Vagina (tissue), 2 donors: ENCODE measurements around the gene PPP2R5E. TPM values are rescaled to one million over a fixed set of nuclear protein-coding genes. Genes with fewer than 3 reads are reported as not detected.

Experiments
- DNase-seq, 2 donors: peaks; one replicate each; pipeline ENCODE4 v3.0.0-alpha.2; 2017; ENCODE audit errors: extremely low spot score in 2 of 2
- H3K27ac ChIP-seq: fragments of 200-600 bp; sonication (generic); one replicate; pipeline ENCODE4 v1.5.1; 2019
- H3K27me3 ChIP-seq: fragments of 200-600 bp; sonication (generic); one replicate; pipeline ENCODE4 v1.5.1; 2019
- H3K36me3 ChIP-seq, 2 donors: fragments of 200-600 bp; sonication (generic); one replicate each; pipeline ENCODE4 v1.5.1; 2017 to 2019
- H3K4me1 ChIP-seq: fragments of 200-600 bp; sonication (generic); one replicate; pipeline ENCODE4 v1.5.1; 2019
- H3K4me3 ChIP-seq, 2 donors: fragments of 200-600 bp; sonication (generic); 1 replicate in 1 of 2; 2 replicates in 1 of 2; pipeline ENCODE4 v1.5.1; 2016 to 2019
- H3K9me3 ChIP-seq: fragments of 200-600 bp; sonication (generic); one replicate; pipeline ENCODE4 v1.5.1; 2019
- POLR2A ChIP-seq, 2 donors: fragments of 450-650 bp; IDR thresholded peaks; one replicate each; pipeline ENCODE4 v1.6.1; 2017; ENCODE audit warnings: antibody characterized with exemption in 2 of 2, mild to moderate bottlenecking in 2 of 2, moderate library complexity in 2 of 2
- POLR2AphosphoS5 ChIP-seq, 2 donors: sonication (generic); formaldehyde crosslinking; IDR thresholded peaks; one replicate each; pipeline ENCODE4 v1.9.0; 2017; ENCODE audit warnings: antibody characterized with exemption in 2 of 2, mild to moderate bottlenecking in 2 of 2, low read depth in 1 of 2; ENCODE audit not compliant: insufficient read depth in 1 of 2
- intact Hi-C: fragments of 100-400 bp; cut with DNase I; formaldehyde crosslinking; loops from one replicate; pipeline ENCODE4 v1.15.1; 2023
- total RNA-seq: library from RNA; depleted of rRNA; stranded (reverse); fragments of >200 nt; gene quantifications from one replicate; pipeline ENCODE4 v1.2.3, GENCODE V29; 2016
- TF ChIP-seq, protein P1 (sequence below), 3 experiments: fragments of 450-650 bp in 2 of 3; fragments of 200-600 bp in 1 of 3; sonication (generic) in 1 of 3; IDR thresholded peaks; one replicate each; pipeline ENCODE4 v1.5.1; 2017 to 2019; ENCODE audit warnings: antibody characterized with exemption in 3 of 3, mild to moderate bottlenecking in 2 of 3, moderate library complexity in 2 of 3

Gene PPP2R5E
- total RNA-seq, 1 donor from 2014 or later = 22.6 TPM

DNA sequence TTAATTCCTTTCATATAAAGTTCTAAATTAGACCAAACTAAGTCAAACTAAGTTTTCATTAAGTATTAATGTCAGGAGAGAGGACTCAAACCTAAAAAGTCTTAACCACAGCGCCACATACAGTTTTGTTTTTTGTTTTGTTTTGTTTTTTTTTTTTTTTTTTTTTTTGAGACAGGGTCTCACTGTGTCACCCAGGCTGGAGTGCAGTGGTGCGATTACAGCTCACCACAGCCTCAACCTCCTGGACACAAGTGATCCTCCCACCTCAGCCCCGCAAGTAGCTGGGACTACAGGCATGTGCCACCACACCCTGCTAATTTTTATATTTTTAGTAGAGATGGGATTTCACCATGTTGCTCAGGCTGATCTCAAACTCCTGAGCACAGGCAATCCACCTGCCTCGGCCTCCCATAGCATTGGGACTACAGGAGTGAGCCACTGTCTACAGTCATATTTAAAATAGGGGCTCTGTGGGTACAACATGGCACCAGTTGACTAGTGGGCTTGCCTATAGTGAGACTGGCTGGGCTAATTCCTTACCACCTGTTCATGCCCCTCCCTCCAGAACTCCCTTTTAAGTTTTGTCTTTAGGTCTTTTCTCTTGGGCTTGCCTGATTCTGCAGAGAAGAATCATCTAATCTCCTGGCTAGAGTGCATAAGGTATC is 110.2 kb downstream of the PPP2R5E start:
- H3K27ac ChIP-seq = no peak overlapping the region
- H3K36me3 ChIP-seq = no peaks in the 10 kb centered on the region
- H3K9me3 ChIP-seq = no peaks in the 10 kb centered on the region
- no peak for DNase-seq
- no peak overlapping the region for H3K4me3 ChIP-seq
- TF ChIP-seq POLR2A (IDR thresholded peaks at IDR 0.05) (no peak), POLR2AphosphoS5 (IDR thresholded peaks at IDR 0.05; ENCODE audit: insufficient read depth in 1 of 2, low read depth in 1 of 2) (no peak)
- TF ChIP-seq, protein P1, sequence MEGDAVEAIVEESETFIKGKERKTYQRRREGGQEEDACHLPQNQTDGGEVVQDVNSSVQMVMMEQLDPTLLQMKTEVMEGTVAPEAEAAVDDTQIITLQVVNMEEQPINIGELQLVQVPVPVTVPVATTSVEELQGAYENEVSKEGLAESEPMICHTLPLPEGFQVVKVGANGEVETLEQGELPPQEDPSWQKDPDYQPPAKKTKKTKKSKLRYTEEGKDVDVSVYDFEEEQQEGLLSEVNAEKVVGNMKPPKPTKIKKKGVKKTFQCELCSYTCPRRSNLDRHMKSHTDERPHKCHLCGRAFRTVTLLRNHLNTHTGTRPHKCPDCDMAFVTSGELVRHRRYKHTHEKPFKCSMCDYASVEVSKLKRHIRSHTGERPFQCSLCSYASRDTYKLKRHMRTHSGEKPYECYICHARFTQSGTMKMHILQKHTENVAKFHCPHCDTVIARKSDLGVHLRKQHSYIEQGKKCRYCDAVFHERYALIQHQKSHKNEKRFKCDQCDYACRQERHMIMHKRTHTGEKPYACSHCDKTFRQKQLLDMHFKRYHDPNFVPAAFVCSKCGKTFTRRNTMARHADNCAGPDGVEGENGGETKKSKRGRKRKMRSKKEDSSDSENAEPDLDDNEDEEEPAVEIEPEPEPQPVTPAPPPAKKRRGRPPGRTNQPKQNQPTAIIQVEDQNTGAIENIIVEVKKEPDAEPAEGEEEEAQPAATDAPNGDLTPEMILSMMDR (IDR thresholded peaks at IDR 0.05) = no peak
- no peaks in the 10 kb centered on the region for H3K27me3 ChIP-seq
- peaks cover 40% of the 10 kb centered on the region for H3K4me1 ChIP-seq
- intact Hi-C loops = no loop called here

- Histone ChIP-seq H3K9me3 (no peaks in the 10 kb centered on the region), H3K36me3 (no peaks in the 10 kb centered on the region), H3K4me1 (peaks cover 32% of the 10 kb centered on the region), H3K27ac (no peak overlapping the region), H3K27me3 (no peaks in the 10 kb centered on the region), H3K4me3 (no peak overlapping the region)
- intact Hi-C loops = no loop called here
- no peak for DNase-seq
- TF ChIP-seq, protein P1 (IDR thresholded peaks at IDR 0.05) = no peak
- TF ChIP-seq POLR2A (IDR thresholded peaks at IDR 0.05) = no peak
- no peak for TF ChIP-seq POLR2AphosphoS5 (IDR thresholded peaks at IDR 0.05; ENCODE audit: insufficient read depth in 1 of 2, low read depth in 1 of 2)
Measured at GRCh38 chr14:63432228-63432627, 110.9 kb downstream of the PPP2R5E start.

DNA sequence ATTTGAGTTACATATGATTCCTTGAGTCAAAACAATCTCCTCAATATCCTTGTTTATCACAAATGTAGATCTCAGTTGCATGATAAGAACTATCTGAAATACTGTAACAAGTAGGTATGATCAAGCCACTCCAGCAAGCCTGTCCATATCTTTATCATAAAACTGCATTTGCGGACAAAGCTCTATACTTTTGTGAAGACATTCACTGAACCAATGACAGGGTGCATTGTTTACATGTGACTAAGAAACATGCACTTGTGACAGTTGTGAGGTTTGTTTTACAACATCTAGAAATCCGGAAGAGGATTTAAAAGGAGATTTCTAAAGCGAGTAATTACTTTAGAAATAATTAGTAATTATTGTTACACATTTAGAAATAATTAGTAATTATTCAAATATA is 111.7 kb downstream of the PPP2R5E start:
- Histone ChIP-seq H3K27me3 (no peaks in the 10 kb centered on the region), H3K9me3 (no peaks in the 10 kb centered on the region), H3K4me1 (peaks cover 25% of the 10 kb centered on the region), H3K4me3 (no peak overlapping the region), H3K36me3 (no peaks in the 10 kb centered on the region), H3K27ac (no peak overlapping the region)
- no peak for DNase-seq
- TF ChIP-seq, protein P1 (IDR thresholded peaks at IDR 0.05) = no peak
- TF ChIP-seq POLR2AphosphoS5 (IDR thresholded peaks at IDR 0.05; ENCODE audit: insufficient read depth in 1 of 2, low read depth in 1 of 2) (no peak), POLR2A (IDR thresholded peaks at IDR 0.05) (no peak)
- intact Hi-C loops = no loop called here

DNA sequence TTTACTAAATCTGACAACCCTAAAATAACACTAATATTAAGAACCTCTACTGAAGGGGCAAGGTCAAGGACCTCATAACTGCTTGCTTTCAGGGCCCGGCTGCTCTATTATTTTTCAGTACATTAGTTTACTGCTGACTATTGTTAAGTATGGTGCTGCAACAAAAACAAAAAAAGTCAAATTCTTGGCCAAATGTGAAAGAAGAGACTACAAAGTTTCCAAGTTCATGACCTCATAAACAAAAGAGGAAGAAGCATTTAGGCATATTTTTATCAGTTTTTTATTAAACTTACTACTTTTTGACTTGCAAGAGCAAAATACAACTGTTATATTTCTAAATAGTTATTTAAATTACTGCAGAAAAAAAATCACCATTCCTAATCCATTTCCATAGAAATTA is 114.7 kb downstream of the PPP2R5E start:
- Histone ChIP-seq H3K9me3 (no peaks in the 10 kb centered on the region), H3K4me3 (no peak overlapping the region), H3K4me1 (no peaks in the 10 kb centered on the region), H3K27me3 (no peaks in the 10 kb centered on the region), H3K27ac (no peak overlapping the region), H3K36me3 (no peaks in the 10 kb centered on the region)
- DNase-seq = no peak
- TF ChIP-seq POLR2A (IDR thresholded peaks at IDR 0.05) = no peak
- no peak for TF ChIP-seq POLR2AphosphoS5 (IDR thresholded peaks at IDR 0.05; ENCODE audit: insufficient read depth in 1 of 2, low read depth in 1 of 2)
- TF ChIP-seq, protein P1 (IDR thresholded peaks at IDR 0.05) = no peak
- intact Hi-C loops = no loop called here

- intact Hi-C loops = no loop called here
- H3K27ac ChIP-seq = no peak overlapping the region
- H3K27me3 ChIP-seq = no peaks in the 10 kb centered on the region
- DNase-seq = no peak
- TF ChIP-seq, protein P1 (IDR thresholded peaks at IDR 0.05) = no peak
- no peak for TF ChIP-seq POLR2A (IDR thresholded peaks at IDR 0.05)
- TF ChIP-seq POLR2AphosphoS5 (IDR thresholded peaks at IDR 0.05; ENCODE audit: insufficient read depth in 1 of 2, low read depth in 1 of 2) = no peak
- no peak overlapping the region for H3K4me3 ChIP-seq
- no peaks in the 10 kb centered on the region for H3K4me1 ChIP-seq
- no peaks in the 10 kb centered on the region for H3K9me3 ChIP-seq
- H3K36me3 ChIP-seq = no peaks in the 10 kb centered on the region
Measured at GRCh38 chr14:63426838-63427352, 116.3 kb downstream of the PPP2R5E start.
